Suppressor macrophage treated with lipopolysaccharide for 1 hour (primary cell): Measurements from ENCODE around the gene MED22.
"Not testable (repeated sequence)": the region's sequence is repeated elsewhere in the genome, so short reads cannot be mapped to it uniquely, and the experiment has no call there.

ENCODE experiments used
- DNase-seq, 3 donors: peaks; one replicate each; pipeline ENCODE4 v3.0.0-alpha.2; 2020 to 2022

The MED22 gene

DNA sequence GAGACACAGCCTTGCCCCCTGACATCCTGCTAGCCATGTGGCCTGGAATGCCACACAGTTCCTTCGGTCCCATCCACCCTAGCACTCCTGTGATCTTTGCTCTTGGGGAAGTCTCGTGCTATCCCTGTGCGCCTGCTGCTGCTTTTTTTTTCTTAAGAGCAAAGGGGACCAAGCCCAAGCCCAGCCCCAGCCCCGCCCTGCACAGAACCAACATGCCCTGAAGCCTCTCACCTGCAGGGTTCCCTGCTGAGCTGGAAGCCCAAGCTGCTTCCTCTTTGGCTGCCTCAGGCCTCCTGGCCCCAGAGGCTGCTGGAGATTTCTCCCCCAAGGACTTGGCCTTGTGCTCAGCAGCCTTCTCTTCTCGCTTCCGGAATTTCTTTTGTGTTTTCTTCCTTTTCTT lies 13.8 kb downstream of the MED22 start:
- no peak for DNase-seq

DNA sequence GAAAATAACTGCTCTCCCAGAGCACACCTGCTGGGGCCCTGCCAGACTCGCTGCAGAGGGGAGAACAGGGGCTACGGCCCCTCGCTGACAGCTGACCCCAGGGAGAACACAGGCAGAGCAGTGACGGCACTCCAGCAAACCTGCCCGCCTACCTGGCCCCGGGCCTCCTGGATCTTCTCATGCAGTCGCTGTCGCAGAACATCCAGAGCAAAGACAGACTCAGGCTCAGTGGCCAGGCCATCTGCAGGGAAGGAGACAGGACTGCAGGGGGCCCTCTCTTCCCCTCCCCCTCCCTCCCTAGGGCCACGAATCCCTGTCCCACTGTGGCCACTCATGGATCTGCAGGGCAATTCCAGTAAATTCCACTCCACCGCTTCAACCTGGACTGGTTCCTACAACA lies 14.4 kb downstream of the MED22 start:
- no peak for DNase-seq

DNA sequence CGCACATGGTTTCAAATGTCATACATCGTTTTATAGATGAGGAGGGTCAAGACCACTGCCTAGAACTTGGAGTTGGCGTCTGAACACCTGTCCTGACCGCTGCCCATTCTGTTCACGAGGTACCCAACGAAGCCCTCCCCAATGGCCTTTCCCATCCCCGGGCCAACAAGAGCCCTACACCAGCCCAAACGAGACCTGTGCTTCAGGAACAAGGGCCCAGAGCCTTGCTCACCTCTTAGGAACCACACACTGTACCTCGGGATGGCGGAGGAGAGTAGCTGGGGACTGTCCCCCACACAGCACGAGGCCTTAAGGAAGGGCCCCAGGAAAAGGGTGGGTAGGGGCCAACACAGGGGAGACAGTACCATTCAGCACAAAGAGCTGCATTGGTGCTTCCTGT lies 14.9 kb downstream of the MED22 start:
- DNase-seq, result no peak

DNA sequence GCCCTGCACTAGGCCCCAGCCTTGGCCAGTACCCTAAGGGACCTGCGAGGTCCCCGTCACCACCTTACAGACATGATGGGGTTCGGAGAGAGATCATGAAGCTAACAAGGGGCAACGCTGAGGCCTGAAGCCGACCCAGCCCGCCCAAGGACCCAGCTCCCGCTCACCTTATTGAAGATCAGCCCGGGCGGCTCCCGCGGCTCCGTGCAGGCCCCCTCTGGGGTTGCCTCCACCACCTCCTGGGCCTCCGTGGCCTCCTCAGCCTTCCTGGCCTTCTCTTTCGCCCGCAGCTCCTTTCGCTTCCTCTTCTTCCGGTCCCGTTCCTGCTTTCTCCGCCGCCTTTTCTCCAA lies 15.6 kb downstream of the MED22 start:
- DNase-seq, result no peak

DNA sequence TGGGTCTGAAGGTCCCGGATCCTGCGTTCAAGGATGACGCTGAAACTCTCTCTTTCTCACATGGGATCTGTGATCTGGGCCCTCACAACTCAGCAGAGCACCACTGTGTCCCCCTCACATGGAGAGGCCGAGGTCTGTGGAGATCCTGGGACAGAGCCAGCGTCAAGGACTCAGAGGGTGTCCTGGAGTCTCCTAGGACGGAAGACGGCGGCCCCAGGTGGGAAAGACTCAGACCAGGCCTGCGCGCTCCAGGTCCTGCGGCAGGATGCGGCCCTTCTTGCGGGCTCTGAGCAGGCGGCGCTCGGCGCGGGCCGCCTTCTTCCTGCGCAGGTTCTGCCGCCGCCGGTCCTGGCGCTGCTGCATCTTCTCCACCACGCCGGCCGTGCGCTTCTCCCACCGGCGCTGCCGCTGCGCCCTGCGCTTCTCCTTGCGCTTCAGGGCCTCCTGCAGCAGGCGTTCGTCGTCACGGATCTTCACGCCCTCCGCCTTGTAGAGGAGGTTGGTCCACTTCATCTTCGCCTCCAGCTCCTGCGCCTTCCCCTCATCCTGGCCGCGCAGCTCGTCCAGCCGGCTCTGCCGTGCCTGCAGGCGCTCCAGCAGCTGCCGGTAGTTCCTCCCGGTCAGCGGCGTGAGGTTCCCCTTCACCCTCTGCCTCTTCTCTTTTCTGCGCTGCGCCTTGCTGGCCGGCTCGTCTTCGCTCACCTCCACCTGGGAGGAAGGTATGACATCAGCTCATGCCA lies 16.1 kb downstream of the MED22 start:
- DNase-seq, result no peak

DNA sequence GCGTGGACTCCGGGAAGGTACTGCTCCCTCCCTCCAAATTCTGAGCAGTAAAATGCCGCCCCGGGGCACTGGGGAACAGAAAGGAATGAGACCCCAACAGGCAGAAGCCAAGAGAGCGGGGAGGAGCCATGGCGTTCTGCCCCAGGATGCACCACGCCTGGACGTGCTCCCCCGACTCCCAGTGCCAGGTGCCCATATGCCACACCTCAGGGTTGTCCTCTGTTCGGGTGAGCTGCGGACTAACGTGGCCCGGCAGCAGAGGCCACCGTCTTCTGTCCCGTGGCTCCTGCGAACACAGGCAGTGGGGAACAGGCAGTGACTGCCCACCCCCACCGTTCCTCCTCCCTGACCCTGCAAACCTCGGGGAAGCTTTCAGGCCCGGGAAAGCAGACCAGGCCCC lies 16.7 kb downstream of the MED22 start:
- no peak for DNase-seq

DNA sequence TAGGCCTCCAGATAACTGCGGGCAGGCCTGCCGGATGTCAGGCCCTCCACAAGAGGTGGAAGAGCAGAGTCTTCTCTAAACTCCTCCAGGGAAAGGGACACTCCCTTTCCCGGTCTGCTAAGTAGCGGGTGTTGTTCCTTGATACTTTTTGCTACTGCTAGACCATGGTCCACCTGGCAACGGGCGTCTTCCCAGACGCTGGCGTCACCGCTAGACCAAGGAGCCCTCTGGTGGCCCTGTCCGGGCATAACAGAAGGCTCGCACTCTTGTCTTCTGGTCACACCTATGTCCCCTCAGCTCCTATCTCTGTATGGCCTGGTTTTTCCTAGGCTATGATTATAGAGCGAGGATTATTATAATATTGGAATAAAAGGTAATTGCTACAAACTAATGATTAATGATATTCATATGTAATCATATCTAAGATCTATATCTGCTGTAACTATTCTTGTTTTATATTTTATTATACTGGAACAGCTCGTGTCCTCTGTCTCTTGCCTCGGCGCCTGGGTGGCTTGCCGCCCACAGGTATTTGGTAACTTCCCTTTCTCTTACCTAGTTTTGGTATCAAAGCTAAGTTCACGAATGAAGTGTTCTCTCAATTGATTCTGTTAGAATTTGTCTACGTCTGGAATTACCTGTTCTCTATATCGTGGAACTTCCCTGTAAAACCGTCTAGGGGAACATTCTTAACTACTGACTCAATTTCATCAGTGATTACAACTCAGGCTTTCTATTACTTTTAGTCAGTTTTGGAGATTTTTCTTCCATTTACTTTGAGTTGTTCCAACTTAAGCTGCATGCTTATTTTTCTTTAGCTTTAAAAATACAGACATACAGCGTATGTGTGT lies 18.4 kb downstream of the MED22 start:
- DNase-seq, result not testable (repeated sequence)

DNA sequence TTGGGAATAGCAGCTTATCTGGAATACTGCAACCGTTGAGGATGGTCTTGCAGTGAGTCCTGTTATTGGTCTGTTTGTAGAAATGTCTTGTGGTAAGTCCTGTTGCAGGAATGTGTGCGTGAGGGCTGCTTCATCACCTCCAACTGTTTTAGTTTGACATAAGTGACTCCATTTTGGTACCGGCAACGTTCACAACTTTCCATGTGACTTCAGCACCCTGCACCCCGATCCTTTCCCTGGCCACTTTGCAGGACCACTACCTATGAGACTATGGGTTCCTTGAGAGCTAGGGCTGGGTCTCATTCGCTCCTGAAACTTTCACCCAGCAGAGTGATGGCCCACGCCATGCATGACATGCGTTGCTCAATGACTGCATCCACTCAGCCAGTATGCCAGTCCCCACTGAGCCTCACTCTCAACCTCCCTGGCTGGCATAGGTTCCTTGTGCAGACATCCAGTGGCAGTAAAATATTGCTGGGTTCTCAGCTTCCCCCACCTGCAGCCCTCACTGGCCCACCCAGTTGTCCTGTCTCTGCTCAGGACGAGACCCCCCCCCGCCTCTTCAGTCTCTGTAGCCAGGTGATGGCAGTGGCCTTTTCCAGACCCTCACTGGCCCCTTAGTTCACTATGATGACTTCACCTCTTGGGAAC lies 20.0 kb downstream of the MED22 start:
- DNase-seq, result no peak

DNA sequence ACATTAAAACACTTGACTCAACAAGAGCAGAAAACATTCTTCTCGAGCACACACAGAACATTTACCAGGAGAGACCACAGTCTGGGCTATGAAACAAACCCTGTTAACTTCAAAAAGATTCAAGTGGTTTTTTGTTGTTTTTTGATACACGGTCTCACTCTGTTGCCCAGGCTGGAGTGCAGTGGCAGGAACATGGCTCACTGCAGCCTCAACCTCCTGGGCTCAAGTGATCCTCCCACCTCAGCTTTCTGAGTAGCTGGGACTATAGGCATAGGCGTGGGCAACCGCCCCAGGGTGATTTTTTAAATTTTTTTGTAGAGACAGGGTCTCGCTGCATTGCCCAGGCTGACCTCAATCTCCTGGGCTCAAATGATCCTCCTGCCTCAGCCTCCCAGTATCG lies 20.9 kb downstream of the MED22 start:
- DNase-seq, result not testable (repeated sequence)

DNA sequence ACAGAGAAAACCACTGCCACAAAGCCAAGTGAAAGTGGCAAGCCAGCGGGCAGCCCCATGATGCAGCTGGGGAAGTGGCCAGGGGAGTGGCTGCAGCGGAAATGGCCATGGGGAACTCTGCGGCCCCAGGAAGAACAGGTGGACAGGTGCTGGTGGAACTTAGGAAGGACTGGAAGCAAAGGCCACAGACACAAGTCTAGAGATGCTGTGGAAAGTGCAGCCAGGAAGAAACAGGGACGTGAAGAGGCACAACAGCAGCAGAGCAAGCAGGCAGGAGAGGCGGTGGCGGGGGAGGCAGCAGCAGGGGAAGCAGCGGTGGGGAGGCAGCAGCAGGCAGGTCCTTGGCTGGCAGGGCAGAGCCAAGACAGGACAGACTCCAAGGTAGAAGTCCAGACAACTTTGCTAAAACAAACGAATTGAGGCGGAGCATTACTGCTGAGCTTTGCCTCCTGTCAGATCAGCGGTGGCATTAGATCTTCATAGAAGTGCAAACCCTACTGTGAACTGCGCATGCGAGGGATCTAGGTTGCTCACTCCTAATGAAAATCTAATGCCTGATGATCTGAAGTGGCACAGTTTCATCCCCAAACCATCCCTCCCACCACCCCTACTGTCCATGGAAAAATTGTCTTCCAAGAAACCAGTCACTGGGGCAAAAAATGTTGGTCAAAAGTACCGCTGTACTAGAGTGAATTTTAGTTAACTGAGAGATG lies 23.8 kb downstream of the MED22 start:
- no peak for DNase-seq

DNA sequence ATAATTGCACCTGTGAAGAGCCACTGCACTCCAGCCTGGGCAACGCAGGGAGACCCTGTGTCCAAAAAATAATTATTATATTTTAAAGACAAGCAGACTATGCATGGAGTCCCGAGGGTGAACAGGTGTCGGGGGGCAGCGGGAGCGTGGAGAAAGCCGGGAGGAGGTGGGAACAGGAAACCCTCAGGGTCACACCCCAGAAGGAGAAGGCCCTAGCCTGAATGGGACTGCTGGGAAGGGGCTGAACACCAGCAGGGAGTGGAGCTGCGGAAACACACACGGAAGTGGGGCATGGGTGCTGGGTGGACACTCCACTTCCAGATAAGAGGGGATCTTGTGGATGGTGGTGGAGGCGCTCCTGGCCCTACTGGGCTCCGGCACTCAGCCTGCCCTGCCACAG lies 24.7 kb downstream of the MED22 start:
- DNase-seq, result no peak

DNA sequence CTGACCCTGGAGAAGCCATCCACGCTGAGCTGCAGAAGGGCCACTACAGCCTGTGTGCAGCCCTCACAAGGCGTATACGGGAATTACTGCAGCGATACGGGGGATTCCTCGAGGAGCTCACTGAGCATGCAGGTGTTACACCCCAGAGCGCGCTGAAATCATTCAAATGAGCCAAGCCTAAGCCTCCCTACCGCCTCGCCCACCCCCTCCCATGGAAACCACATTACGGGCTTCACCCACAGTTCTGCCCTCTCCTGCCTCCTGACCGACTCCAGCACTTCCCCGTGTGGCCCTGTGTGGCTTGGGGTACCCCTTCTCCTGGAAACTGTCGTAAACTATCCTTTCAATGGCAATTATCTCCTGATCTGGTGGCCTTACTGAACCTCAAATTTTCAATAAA lies 25.2 kb downstream of the MED22 start:
- no peak for DNase-seq

DNA sequence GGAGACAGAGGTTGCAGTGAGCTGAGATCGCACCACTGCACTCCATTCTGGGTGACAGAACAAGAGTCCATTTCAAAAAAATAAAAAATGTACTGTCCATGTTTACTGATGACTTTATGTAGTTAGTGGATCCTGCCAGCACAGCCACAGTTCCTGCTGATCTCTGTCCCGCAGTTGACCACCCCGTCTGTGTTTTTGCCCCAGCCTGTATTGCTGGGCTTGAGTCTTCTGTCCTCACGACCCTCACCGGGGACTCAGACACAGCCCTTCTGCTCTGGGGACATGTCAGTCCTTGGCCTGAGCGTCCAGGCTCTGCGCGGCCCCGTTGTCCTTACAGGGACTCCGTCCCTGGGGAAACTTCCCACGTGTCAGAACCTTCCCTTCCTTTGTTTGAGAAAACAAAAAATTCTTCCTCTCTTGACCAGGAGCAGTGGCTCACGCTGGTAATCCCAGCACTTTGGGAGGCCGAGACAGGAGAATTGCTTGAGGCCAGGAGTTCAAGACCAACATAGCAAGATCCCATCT lies 26.5 kb downstream of the MED22 start:
- no peak for DNase-seq

DNA sequence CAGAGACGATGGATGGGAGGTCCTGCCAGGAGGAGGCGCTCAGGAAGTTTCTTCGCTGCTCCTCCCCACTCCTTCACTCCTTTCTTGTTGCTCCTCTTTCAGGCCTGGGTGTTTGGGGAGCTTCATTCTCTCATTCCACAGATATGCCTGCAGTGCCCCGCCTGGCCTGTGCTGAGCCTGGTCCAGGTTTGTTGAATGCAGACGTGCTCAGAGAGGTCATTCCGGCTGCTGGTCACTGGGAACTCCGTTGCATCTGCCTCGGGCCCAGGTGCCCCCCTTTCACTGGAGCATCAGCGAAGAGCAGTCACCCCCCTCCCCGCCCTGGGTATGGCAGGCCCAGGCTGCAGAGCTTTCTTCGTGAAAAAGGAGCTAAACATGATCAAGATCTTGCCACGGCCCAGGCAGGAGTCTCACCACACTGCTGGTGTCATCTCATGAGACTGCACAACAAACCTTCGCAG lies 27.5 kb downstream of the MED22 start:
- DNase-seq, result no peak

DNA sequence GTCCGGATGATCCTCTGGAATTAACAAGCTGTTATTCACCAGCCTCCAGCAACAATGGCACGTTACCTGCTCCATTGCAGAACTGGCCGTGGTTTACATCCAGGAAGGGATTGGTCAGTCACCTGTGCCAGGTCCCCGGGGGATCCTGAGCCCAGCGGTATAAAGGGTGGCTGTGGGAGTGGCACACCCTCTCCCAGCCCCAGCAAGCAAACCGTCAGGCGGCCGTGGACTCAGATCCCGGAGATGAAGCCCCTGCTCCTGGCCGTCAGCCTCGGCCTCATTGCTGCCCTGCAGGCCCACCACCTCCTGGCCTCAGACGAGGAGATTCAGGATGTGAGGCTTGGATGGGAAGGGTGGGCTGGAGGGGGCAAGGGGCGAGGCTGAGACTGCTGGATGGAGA lies 30.4 kb downstream of the MED22 start:
- DNase-seq, result not testable (repeated sequence)

DNA sequence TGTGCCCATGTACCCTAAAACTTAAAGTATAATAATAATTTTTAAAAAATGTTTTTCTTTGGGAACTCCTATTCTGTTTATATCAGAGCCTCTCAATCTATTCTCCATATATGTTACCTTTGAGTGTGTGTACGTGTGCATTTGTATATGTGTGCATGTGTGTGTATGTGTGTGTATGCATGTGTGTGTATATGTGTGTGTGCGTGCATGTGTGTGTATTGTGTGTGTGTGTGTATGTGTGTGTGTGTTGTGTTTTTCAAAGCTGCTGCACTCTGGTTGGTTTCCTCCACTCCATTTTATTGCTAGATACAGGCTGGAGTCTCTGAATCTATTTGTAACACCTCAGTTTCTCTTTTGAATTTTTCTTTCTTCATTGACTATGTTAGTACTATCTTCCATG lies 31.9 kb downstream of the MED22 start:
- no peak for DNase-seq

DNA sequence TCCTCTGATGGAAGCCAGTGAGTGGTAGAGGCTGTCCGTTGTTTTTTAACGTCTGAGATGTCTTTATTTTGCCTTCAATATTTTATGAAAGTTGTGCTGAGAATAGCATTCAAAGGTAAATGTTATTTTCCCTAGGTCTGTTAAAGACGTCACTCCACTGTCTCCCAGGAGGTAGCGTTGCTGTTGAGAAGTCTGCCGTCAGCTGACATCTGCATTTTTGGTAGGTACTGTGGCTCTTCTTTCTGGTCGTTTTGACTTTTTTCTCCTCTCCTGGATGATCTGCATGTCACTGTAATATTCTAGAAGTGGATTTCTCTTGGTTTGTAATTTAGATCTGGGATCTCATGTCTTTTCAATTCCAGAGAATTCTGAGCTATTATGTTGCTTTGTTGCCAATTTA lies 38.3 kb downstream of the MED22 start:
- DNase-seq, result no peak

DNA sequence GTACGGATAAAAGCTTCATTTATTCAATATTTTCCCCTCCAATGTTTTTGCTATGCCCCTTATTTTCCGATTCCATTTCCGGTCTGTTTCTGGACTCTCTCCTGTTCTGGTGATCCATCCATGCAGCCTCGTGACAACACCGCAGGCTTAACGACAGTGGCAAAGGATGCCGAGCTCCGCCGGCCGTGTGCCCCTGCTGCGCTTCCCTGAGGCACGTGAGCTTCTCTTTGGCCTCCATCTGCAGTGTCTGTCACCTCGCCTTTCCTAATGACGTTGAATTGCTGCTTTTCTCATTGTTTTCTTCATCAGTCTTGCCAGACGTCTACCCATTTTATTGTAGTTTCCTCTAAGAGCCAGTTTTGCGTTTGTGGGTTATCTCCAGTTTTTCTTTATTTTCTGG lies 40.6 kb downstream of the MED22 start:
- DNase-seq, result no peak

DNA sequence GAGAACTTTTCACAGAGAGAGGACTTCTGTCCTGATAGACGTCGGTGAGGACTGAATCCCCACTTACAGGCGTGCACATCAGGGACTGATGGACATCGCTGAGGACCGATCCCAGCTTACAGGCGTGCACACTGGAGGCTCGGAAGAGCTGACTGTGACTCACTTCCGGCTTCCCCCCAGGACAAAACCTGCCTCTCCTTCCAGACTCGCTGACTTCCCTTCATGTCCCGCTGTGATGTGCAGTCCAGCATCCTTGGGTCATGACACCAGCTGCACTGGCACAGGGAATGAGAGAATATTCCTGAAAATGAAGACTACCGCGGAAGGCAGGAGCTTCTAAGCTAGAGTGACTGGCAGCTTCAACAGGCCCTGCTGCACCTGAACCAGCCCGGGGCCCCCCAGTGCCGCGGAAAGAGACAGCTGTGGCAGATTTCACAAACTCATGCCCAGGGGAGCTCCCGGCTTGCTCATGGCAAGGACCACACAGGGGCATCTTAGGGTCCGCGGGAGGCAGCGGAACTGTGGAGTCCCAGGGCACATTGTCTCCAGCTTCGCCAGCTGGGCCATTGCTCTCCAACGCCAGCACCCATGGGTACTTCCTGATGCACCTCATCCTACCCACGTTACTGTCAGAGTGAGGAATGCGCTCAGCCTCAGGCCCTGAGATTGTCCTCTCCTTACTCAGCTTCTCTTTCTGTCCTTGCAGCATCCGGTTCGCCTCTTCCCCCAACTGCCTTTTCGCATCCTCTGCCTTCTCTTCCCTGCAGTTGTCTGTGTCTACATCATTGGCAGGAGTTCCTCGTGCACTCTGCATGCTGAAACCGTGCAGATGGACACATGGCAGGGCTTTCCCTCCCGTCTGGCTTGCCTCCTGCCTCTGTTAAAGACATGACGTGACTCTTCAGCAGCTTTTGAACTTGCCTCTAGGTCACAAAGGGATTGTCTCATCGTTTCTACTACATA lies 41.4 kb downstream of the MED22 start:
- DNase-seq, result no peak

DNA sequence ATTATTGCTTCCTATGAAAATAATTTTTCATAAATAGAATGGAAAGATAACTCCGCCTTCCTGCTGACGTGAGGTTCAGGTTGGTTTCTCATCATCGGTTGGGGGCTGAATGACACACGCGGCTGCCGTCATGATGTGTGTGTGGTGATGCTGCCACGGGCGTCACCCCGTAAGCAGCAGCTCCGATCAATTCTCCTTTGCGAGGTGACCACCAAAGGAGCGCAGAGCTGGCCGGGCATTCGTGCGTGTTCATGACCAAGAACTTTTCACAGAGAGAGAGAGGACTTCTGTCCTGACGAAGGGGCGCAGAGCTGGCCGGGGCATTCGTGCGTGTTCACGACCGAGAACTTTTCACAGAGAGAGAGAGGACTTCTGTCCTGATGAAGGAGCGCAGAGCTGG lies 42.2 kb downstream of the MED22 start:
- DNase-seq, result no peak

DNA sequence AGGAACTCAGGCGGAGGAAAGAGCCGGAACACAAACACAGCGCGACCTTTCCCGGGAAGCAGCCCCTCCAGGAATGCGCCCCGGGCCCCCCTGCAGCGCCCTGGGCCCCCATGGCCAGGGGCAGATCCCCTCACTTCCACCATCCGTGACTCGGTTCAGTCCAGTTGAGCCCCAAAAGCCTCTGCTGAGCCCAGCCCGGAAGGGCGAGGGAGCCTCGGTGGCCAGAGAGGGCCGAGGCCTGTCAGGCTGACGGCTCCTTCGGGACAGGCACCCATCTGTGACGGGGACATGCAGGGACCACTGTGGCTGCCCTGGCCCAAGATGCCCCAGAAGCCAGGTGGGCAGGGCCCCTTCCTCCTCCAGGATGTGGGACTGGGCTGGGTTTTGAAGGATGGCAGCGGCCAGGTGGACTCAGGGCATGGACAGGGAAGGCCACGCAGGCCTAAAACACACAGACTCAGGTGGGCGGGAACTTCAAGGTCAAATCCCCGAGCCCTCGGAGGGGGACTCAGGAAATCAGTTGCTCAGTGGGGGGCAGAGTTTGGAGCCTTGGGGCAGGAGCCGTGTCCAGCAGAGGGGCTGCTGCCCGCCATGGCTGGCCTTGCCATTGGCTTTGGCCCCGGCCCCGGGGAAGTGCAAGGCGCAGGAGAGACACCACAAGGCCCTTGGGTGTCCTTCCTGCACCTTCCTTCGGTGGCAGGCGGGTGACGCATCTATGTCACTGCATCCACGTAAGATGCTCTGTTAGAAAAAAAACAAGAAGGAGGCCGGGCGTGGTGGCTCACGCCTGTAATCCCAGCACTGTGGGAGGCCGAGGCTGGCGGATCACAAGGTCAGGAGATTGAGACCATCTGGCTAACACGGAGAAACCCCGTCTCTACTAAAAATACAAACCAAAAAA lies 43.2 kb downstream of the MED22 start:
- no peak for DNase-seq
